CD8-positive, alpha-beta memory T cell (primary cell): ENCODE data around the gene ARHGEF40. TPM values are rescaled to one million over a fixed set of nuclear protein-coding genes. Genes with fewer than 3 reads are reported as not detected.

Source experiments
- CTCF ChIA-PET: fragments of 350-600 bp; sonication (Branson Sonifier 250); formaldehyde crosslinking; loops from one replicate; lab custom pipeline; 2021; ENCODE audit warnings: antibody characterized with exemption; lab: Charles Lee
- POLR2A ChIA-PET: fragments of 350-600 bp; sonication (Branson Sonifier 250); formaldehyde crosslinking; loops from one replicate; lab custom pipeline; 2021; ENCODE audit warnings: antibody characterized with exemption; lab: Charles Lee
- DNase-seq, 5 donors: peaks; one replicate each; pipeline versions ENCODE4 v3.0.0 to v3.0.0-alpha.2; 2020 to 2022; ENCODE audit warnings: mixed read lengths in 1 of 5
- H3K27ac ChIP-seq: one replicate; pipeline ENCODE4 v1.7.0; 2013; ENCODE audit warnings: low read depth, mild to moderate bottlenecking, low read length, moderate library complexity
- H3K27me3 ChIP-seq: 2 replicates; pipeline ENCODE4 v1.7.0; 2013; ENCODE audit warnings: low read length, mild to moderate bottlenecking; ENCODE audit not compliant: insufficient read depth, poor library complexity, severe bottlenecking
- H3K36me3 ChIP-seq: 2 replicates; pipeline ENCODE4 v1.7.0; 2013; ENCODE audit warnings: mild to moderate bottlenecking, low read length, moderate library complexity; ENCODE audit not compliant: insufficient read depth
- H3K4me1 ChIP-seq: 2 replicates; pipeline ENCODE4 v1.7.0; 2013; ENCODE audit warnings: mild to moderate bottlenecking, low read length, moderate library complexity; ENCODE audit not compliant: insufficient read depth
- H3K4me3 ChIP-seq: 2 replicates; pipeline ENCODE4 v1.7.0; 2013; ENCODE audit warnings: mild to moderate bottlenecking, low read length
- H3K9me3 ChIP-seq: 2 replicates; pipeline ENCODE4 v1.7.0; 2013; ENCODE audit warnings: mild to moderate bottlenecking, low read length
- H3K27ac Mint-ChIP-seq, 8 donors: one replicate each; pipeline ENCODE4 v1.8.0; 2020 to 2021; ENCODE audit warnings: mixed read lengths in 8 of 8, mild to moderate bottlenecking in 6 of 8, inconsistent platforms in 3 of 8, moderate library complexity in 3 of 8
- H3K27me3 Mint-ChIP-seq, 2 donors: one replicate each; pipeline ENCODE4 v1.8.0; 2020 to 2021; ENCODE audit warnings: mixed read lengths in 2 of 2, mild to moderate bottlenecking in 1 of 2, moderate library complexity in 1 of 2
- H3K36me3 Mint-ChIP-seq, 3 donors: one replicate each; pipeline ENCODE4 v1.8.0; 2020 to 2021; ENCODE audit warnings: mixed read lengths in 3 of 3, inconsistent platforms in 1 of 3, mild to moderate bottlenecking in 1 of 3
- H3K4me1 Mint-ChIP-seq, 3 donors: one replicate each; pipeline ENCODE4 v1.8.0; 2020 to 2021; ENCODE audit warnings: mixed read lengths in 3 of 3, inconsistent platforms in 1 of 3, mild to moderate bottlenecking in 1 of 3
- H3K4me3 Mint-ChIP-seq, 7 donors: one replicate each; pipeline ENCODE4 v1.8.0; 2020 to 2021; ENCODE audit warnings: mixed read lengths in 7 of 7, mild to moderate bottlenecking in 6 of 7, moderate library complexity in 4 of 7, inconsistent platforms in 2 of 7
- H3K9me3 Mint-ChIP-seq, 5 donors: one replicate each; pipeline ENCODE4 v1.8.0; 2020 to 2022; ENCODE audit warnings: mixed read lengths in 5 of 5, mild to moderate bottlenecking in 3 of 5, moderate library complexity in 2 of 5, inconsistent platforms in 1 of 5
- polyA plus RNA-seq: library from polyadenylated mRNA; unstranded; fragments of 300-500 nt; fragmentation: Illumina TruSeq; gene quantifications from one replicate; pipeline ENCODE4 v1.2.3, GENCODE V29; 2021
- total RNA-seq, 2 experiments: library from RNA; stranded (reverse); gene quantifications; one replicate each; pipeline ENCODE4 v1.2.3, GENCODE V29; 2021

The ARHGEF40 gene
- total and polyA plus RNA-seq, 3 experiments from 2014 or later, result 0.16 to 0.40 (median 0.39) TPM

- Histone ChIP-seq H3K4me3 (no peak overlapping the region), H3K4me1 (no peaks in the 10 kb centered on the region), H3K36me3 (no peaks in the 10 kb centered on the region), H3K27ac (no peak overlapping the region), H3K27me3 (peaks cover 5% of the 10 kb centered on the region), H3K9me3 (no peaks in the 10 kb centered on the region)
- Mint-ChIP-seq H3K36me3 (no peaks in the 10 kb centered on the region), H3K4me1 (no peaks in the 10 kb centered on the region), H3K27ac (no peak overlapping the region), H3K9me3 (no peaks in the 10 kb centered on the region), H3K4me3 (no peak overlapping the region), H3K27me3 (peaks cover 8 to 31% of the 10 kb centered on the region in 2 donors)
- POLR2A ChIA-PET, result no interaction called here
- DNase-seq, result no peak
- CTCF ChIA-PET, result interaction anchor here (1.3 to 4.4 kb wide), 2 partner anchors 9 to 44 kb away, joined by 4 to 14 read pairs; no protein-coding TSS in a partner anchor
These were observed 11.2 kb upstream of the ARHGEF40 start for GRCh38 chr14:21058903-21059302.

GRCh38 chr14:21059842-21060613, 10.1 kb upstream of the ARHGEF40 start:
- POLR2A ChIA-PET, result no interaction called here
- H3K27me3 Mint-ChIP-seq, result peaks cover 8 to 37% of the 10 kb centered on the region in 2 donors
- H3K9me3 Mint-ChIP-seq, result no peaks in the 10 kb centered on the region

GRCh38 chr14:21060614-21061346, 9.3 kb upstream of the ARHGEF40 start:
- Mint-ChIP-seq H3K4me3 (no peak overlapping the region), H3K36me3 (peaks cover 0 to 1% (median 0%) of the 10 kb centered on the region in 3 donors), H3K27ac (no peak overlapping the region), H3K27me3 (peaks cover 14 to 44% of the 10 kb centered on the region in 2 donors), H3K9me3 (no peaks in the 10 kb centered on the region), H3K4me1 (no peaks in the 10 kb centered on the region)
- no peak overlapping the region for H3K27ac ChIP-seq
- no peak for DNase-seq
- no peaks in the 10 kb centered on the region for H3K9me3 ChIP-seq
- ChIA-PET CTCF (interaction anchor here (1.4 to 2.4 kb wide), 2 partner anchors 32 to 47 kb away, joined by 3 to 7 read pairs; no protein-coding TSS in a partner anchor), POLR2A (no interaction called here)
- no peaks in the 10 kb centered on the region for H3K36me3 ChIP-seq
- no peak overlapping the region for H3K4me3 ChIP-seq
- no peaks in the 10 kb centered on the region for H3K4me1 ChIP-seq
- H3K27me3 ChIP-seq, result peaks cover 5% of the 10 kb centered on the region

More at GRCh38 chr14:21059842-21060613, 10.1 kb upstream of the ARHGEF40 start:
- Histone ChIP-seq H3K4me1 (no peaks in the 10 kb centered on the region), H3K9me3 (no peaks in the 10 kb centered on the region), H3K36me3 (no peaks in the 10 kb centered on the region), H3K27ac (no peak overlapping the region), H3K27me3 (peaks cover 5% of the 10 kb centered on the region), H3K4me3 (no peak overlapping the region)
- no peak overlapping the region for H3K4me3 Mint-ChIP-seq
- CTCF ChIA-PET, result interaction anchor here (4.4 kb wide), 1 partner anchor 8 kb away, joined by 14 read pairs; no protein-coding TSS in a partner anchor
- no peaks in the 10 kb centered on the region for H3K4me1 Mint-ChIP-seq
- no peak overlapping the region for H3K27ac Mint-ChIP-seq
- H3K36me3 Mint-ChIP-seq, result no peaks in the 10 kb centered on the region
- DNase-seq, result no peak

GRCh38 chr14:21061347-21061668, 8.8 kb upstream of the ARHGEF40 start:
- H3K36me3 ChIP-seq, result no peaks in the 10 kb centered on the region
- H3K4me3 ChIP-seq, result no peak overlapping the region
- CTCF ChIA-PET, result interaction anchor here (0.8 to 2.4 kb wide), 3 partner anchors 32 to 53 kb away, joined by 3 to 7 read pairs (median 3); no protein-coding TSS in a partner anchor
- H3K27ac ChIP-seq, result no peak overlapping the region
- DNase-seq, result no peak
- H3K9me3 ChIP-seq, result no peaks in the 10 kb centered on the region
- Mint-ChIP-seq H3K27me3 (peaks cover 17 to 48% of the 10 kb centered on the region in 2 donors), H3K36me3 (peaks cover 0 to 1% (median 0%) of the 10 kb centered on the region in 3 donors), H3K4me3 (no peak overlapping the region), H3K4me1 (no peaks in the 10 kb centered on the region), H3K27ac (no peak overlapping the region), H3K9me3 (no peaks in the 10 kb centered on the region)
- H3K4me1 ChIP-seq, result no peaks in the 10 kb centered on the region
- peaks cover 5% of the 10 kb centered on the region for H3K27me3 ChIP-seq
- POLR2A ChIA-PET, result no interaction called here

- POLR2A ChIA-PET, result no interaction called here
- Mint-ChIP-seq H3K9me3 (no peaks in the 10 kb centered on the region), H3K4me3 (no peak overlapping the region), H3K36me3 (peaks cover 0 to 1% (median 0%) of the 10 kb centered on the region in 3 donors), H3K27ac (no peak overlapping the region), H3K27me3 (peaks cover 34 to 67% of the 10 kb centered on the region in 2 donors), H3K4me1 (peaks cover under 1 to 3% (median 2%) of the 10 kb centered on the region in 3 donors)
- CTCF ChIA-PET, result interaction anchor here (2.8 to 6.3 kb wide), 2 partner anchors 29 to 44 kb away, joined by 11 to 130 read pairs; no protein-coding TSS in a partner anchor
- H3K27me3 ChIP-seq, result peaks cover 17% of the 10 kb centered on the region
- H3K27ac ChIP-seq, result no peak overlapping the region
- DNase-seq, result no peak
- no peaks in the 10 kb centered on the region for H3K36me3 ChIP-seq
- no peak overlapping the region for H3K4me3 ChIP-seq
- no peaks in the 10 kb centered on the region for H3K9me3 ChIP-seq
- peaks cover 4% of the 10 kb centered on the region for H3K4me1 ChIP-seq
These were observed 6.6 kb upstream of the ARHGEF40 start for GRCh38 chr14:21063479-21063878.

- Histone ChIP-seq H3K4me3 (no peak overlapping the region), H3K36me3 (no peaks in the 10 kb centered on the region), H3K9me3 (no peaks in the 10 kb centered on the region), H3K4me1 (peaks cover 36% of the 10 kb centered on the region), H3K27ac (no peak overlapping the region), H3K27me3 (peaks cover 48% of the 10 kb centered on the region)
- Mint-ChIP-seq H3K36me3 (peaks cover 0 to 1% (median 0%) of the 10 kb centered on the region in 3 donors), H3K4me3 (no peak overlapping the region), H3K9me3 (no peaks in the 10 kb centered on the region), H3K27me3 (peaks cover 53 to 81% of the 10 kb centered on the region in 2 donors), H3K27ac (peak overlapping the region in 1 of 8 donors; percentile 9), H3K4me1 (peaks cover 23 to 34% (median 25%) of the 10 kb centered on the region in 3 donors)
- no peak for DNase-seq
- CTCF ChIA-PET, result interaction anchor here (1.4 to 6.3 kb wide), 10 partner anchors 9 to 52 kb away, joined by 4 to 130 read pairs (median 17); partner anchors contain the start of genes RNASE8, TMEM253 and ZNF219
- POLR2A ChIA-PET, result no interaction called here
These were observed 3.1 kb upstream of the ARHGEF40 start for GRCh38 chr14:21066882-21067502.

GRCh38 chr14:21068521-21069387, 1.4 kb upstream of the ARHGEF40 start:
- no peaks in the 10 kb centered on the region for H3K9me3 Mint-ChIP-seq
- peaks cover 0 to 1% (median 0%) of the 10 kb centered on the region in 3 donors for H3K36me3 Mint-ChIP-seq
- no peak overlapping the region for H3K27ac ChIP-seq
- DNase-seq, result peak; percentile 37 to 77 (median 54)
- peaks cover 23 to 40% (median 29%) of the 10 kb centered on the region in 3 donors for H3K4me1 Mint-ChIP-seq
- H3K4me3 Mint-ChIP-seq, result peak overlapping the region; percentile 75 to 92 (median 81)
- no peaks in the 10 kb centered on the region for H3K36me3 ChIP-seq
- H3K27me3 ChIP-seq, result peaks cover 61% of the 10 kb centered on the region
- peak overlapping the region in 7 of 8 donors; percentile 43 to 95 (median 85) for H3K27ac Mint-ChIP-seq
- H3K27me3 Mint-ChIP-seq, result peaks cover 60 to 82% of the 10 kb centered on the region in 2 donors
- H3K4me1 ChIP-seq, result peaks cover 36% of the 10 kb centered on the region
- ChIA-PET POLR2A (interaction anchor here (0.8 to 1.4 kb wide), 3 partner anchors 19 to 36 kb away, joined by 3 to 4 read pairs (median 4); no protein-coding TSS in a partner anchor), CTCF (interaction anchor here (1.0 to 6.3 kb wide), 22 partner anchors 8 to 146 kb away, joined by 3 to 130 read pairs (median 6); partner anchors contain the start of genes RNASE8, TMEM253 and ZNF219)
- peak overlapping the region; percentile 45 for H3K4me3 ChIP-seq
- H3K9me3 ChIP-seq, result no peaks in the 10 kb centered on the region
